Left renal cortex interstitium (tissue), 4 donors: ENCODE measurements around the gene CCHCR1. TPM values are rescaled to one million over a fixed set of nuclear protein-coding genes. Genes with fewer than 3 reads are reported as not detected.
"Not testable (repeated sequence)": the region's sequence is repeated elsewhere in the genome, so short reads cannot be mapped to it uniquely, and the experiment has no call there.

Source experiments
- DNase-seq, 4 donors: peaks; one replicate each; pipeline ENCODE4 v3.0.0-alpha.2; 2013; ENCODE audit warnings: low read depth in 4 of 4, low spot score in 2 of 4, missing footprints in 1 of 4
- polyA plus RNA-seq, 4 donors: library from polyadenylated mRNA; unstranded; fragments of 120-200 nt; gene quantifications; one replicate each; pipeline ENCODE4 v1.2.1, GENCODE V29; 2013; ENCODE audit not compliant: insufficient read length in 4 of 4

Gene CCHCR1
- 10 to 100 TPM; 24.0 to 47.0 (median 34.0) TPM for polyA plus RNA-seq

GRCh38 chr6:31157513-31158139, at the start of gene CCHCR1:
Gene CCHCR1, minus strand, starts transcription at chr6:31157802. Its CDS starts 202 bp downstream, at chr6:31157600.
- DNase-seq, result no peak

- no peak for DNase-seq
Measured at GRCh38 chr6:31205638-31206037, 48.0 kb upstream of the CCHCR1 start.

- no peak for DNase-seq
Measured at GRCh38 chr6:31204751-31205145, 47.1 kb upstream of the CCHCR1 start.

GRCh38 chr6:31203345-31203979, 45.9 kb upstream of the CCHCR1 start:
- no peak for DNase-seq

- DNase-seq, result no peak
Measured at GRCh38 chr6:31202259-31203166, 44.9 kb upstream of the CCHCR1 start.

- DNase-seq, result not testable (repeated sequence)
Measured at GRCh38 chr6:31199105-31199452, 41.5 kb upstream of the CCHCR1 start.

GRCh38 chr6:31197559-31198305, 40.1 kb upstream of the CCHCR1 start:
- DNase-seq, result peak; percentile 59 to 66 (median 60)

- not testable (repeated sequence) for DNase-seq
Measured at GRCh38 chr6:31196251-31197022, 38.8 kb upstream of the CCHCR1 start.

- DNase-seq, result not testable (repeated sequence)
Measured at GRCh38 chr6:31195308-31195979, 37.8 kb upstream of the CCHCR1 start.

- no peak for DNase-seq
Measured at GRCh38 chr6:31194061-31194834, 36.6 kb upstream of the CCHCR1 start.

- DNase-seq, result no peak
Measured at GRCh38 chr6:31193206-31193605, 35.6 kb upstream of the CCHCR1 start.

- peak in 1 of 4 donors; percentile 65 for DNase-seq
Measured at GRCh38 chr6:31192431-31193105, 35.0 kb upstream of the CCHCR1 start.

GRCh38 chr6:31190488-31190887, 32.9 kb upstream of the CCHCR1 start:
- no peak for DNase-seq

- not testable (repeated sequence) for DNase-seq
Measured at GRCh38 chr6:31189223-31189622, 31.6 kb upstream of the CCHCR1 start.

GRCh38 chr6:31187780-31188194, 30.2 kb upstream of the CCHCR1 start:
- DNase-seq, result no peak

- no peak for DNase-seq
Measured at GRCh38 chr6:31186052-31186734, 28.6 kb upstream of the CCHCR1 start.

- DNase-seq, result not testable (repeated sequence)
Measured at GRCh38 chr6:31185695-31186051, 28.1 kb upstream of the CCHCR1 start.
